Measurements from ENCODE around the gene NBL1.
A peak's percentile ranks its signal among the peaks of the same experiment; 100 is the strongest.

NBL1 gene

GRCh38 chr1:19647643-19648042, 3.5 kb downstream of the NBL1 start:
- no peak for DNase-seq

GRCh38 chr1:19648239-19648638, 4.1 kb downstream of the NBL1 start:
- no peak for DNase-seq

- DNase-seq, result peak; percentile 4
These were observed 4.6 kb downstream of the NBL1 start for GRCh38 chr1:19648689-19649088.

- no peak for DNase-seq
These were observed 6.5 kb downstream of the NBL1 start for GRCh38 chr1:19650416-19651140.

- DNase-seq, result no peak
These were observed 7.1 kb downstream of the NBL1 start for GRCh38 chr1:19651141-19651737.

GRCh38 chr1:19654386-19654785, 10.3 kb downstream of the NBL1 start:
- no peak for DNase-seq

- DNase-seq, result no peak
These were observed 11.0 kb downstream of the NBL1 start for GRCh38 chr1:19654886-19655717.

GRCh38 chr1:19655718-19656080, 11.6 kb downstream of the NBL1 start:
- no peak for DNase-seq

GRCh38 chr1:19656134-19656779, 12.1 kb downstream of the NBL1 start:
- no peak for DNase-seq

GRCh38 chr1:19656780-19657466, 12.8 kb downstream of the NBL1 start:
- no peak for DNase-seq

GRCh38 chr1:19657511-19657910, 13.4 kb downstream of the NBL1 start:
- DNase-seq, result no peak

- DNase-seq, result no peak
These were observed 14.1 kb downstream of the NBL1 start for GRCh38 chr1:19658186-19658585.

- peak; percentile 8 for DNase-seq
These were observed 17.7 kb downstream of the NBL1 start for GRCh38 chr1:19661721-19662228.

GRCh38 chr1:19662313-19662712, 18.2 kb downstream of the NBL1 start:
- no peak for DNase-seq

- DNase-seq, result no peak
These were observed 20.5 kb downstream of the NBL1 start, which contains the start of gene HTR6 for GRCh38 chr1:19664453-19665185. Gene HTR6 (plus strand): TSS chr1:19664875. CDS start chr1:19665754, 879 bp downstream.

- DNase-seq, result no peak
These were observed 21.0 kb downstream of the NBL1 start for GRCh38 chr1:19665186-19665495.

GRCh38 chr1:19665496-19666465, 21.7 kb downstream of the NBL1 start:
- DNase-seq, result no peak

- DNase-seq, result no peak
These were observed 24.8 kb downstream of the NBL1 start for GRCh38 chr1:19668888-19669287.

- no peak for DNase-seq
These were observed 26.7 kb downstream of the NBL1 start for GRCh38 chr1:19670787-19671186.

GRCh38 chr1:19672237-19672636, 28.1 kb downstream of the NBL1 start:
- no peak for DNase-seq

- no peak for DNase-seq
These were observed 31.7 kb downstream of the NBL1 start for GRCh38 chr1:19675797-19676196.
